Left forelimb (tissue), 1 donor: ENCODE data around the gene KRTAP5-1.

Source experiments
- DNase-seq: peaks from one replicate; pipeline ENCODE4 v3.0.0-alpha.2; 2018; ENCODE audit warnings: low spot score

The KRTAP5-1 gene

GRCh38 chr11:1560649-1561251, 24.3 kb downstream of the KRTAP5-1 start:
- no peak for DNase-seq

- no peak for DNase-seq
Observed at GRCh38 chr11:1560002-1560648, 25.0 kb downstream of the KRTAP5-1 start.

GRCh38 chr11:1559111-1559951, 25.8 kb downstream of the KRTAP5-1 start:
- DNase-seq, result peak; percentile 84

- DNase-seq, result no peak
Observed at GRCh38 chr11:1558775-1559110, 26.3 kb downstream of the KRTAP5-1 start.

- DNase-seq, result no peak
Observed at GRCh38 chr11:1557904-1558774, 26.9 kb downstream of the KRTAP5-1 start.

GRCh38 chr11:1557051-1557884, 27.8 kb downstream of the KRTAP5-1 start:
- DNase-seq, result no peak

- DNase-seq, result no peak
Observed at GRCh38 chr11:1556278-1556902, 28.7 kb downstream of the KRTAP5-1 start.

- no peak for DNase-seq
Observed at GRCh38 chr11:1555713-1556153, 29.4 kb downstream of the KRTAP5-1 start.

GRCh38 chr11:1554981-1555712, 29.9 kb downstream of the KRTAP5-1 start:
- DNase-seq, result no peak

GRCh38 chr11:1553808-1554594, 31.1 kb downstream of the KRTAP5-1 start:
- no peak for DNase-seq

- DNase-seq, result no peak
Observed at GRCh38 chr11:1549338-1550330, 35.4 kb downstream of the KRTAP5-1 start.

GRCh38 chr11:1548221-1549070, 36.6 kb downstream of the KRTAP5-1 start:
- DNase-seq, result no peak

- DNase-seq, result no peak
Observed at GRCh38 chr11:1547467-1548098, 37.5 kb downstream of the KRTAP5-1 start.

- DNase-seq, result no peak
Observed at GRCh38 chr11:1546536-1547466, 38.3 kb downstream of the KRTAP5-1 start.

- no peak for DNase-seq
Observed at GRCh38 chr11:1546077-1546535, 39.0 kb downstream of the KRTAP5-1 start.
